ENCODE measurements around the gene GABRP.
"Not testable (repeated sequence)": the region's sequence is repeated elsewhere in the genome, so short reads cannot be mapped to it uniquely, and the experiment has no call there.

The GABRP gene, protein sequence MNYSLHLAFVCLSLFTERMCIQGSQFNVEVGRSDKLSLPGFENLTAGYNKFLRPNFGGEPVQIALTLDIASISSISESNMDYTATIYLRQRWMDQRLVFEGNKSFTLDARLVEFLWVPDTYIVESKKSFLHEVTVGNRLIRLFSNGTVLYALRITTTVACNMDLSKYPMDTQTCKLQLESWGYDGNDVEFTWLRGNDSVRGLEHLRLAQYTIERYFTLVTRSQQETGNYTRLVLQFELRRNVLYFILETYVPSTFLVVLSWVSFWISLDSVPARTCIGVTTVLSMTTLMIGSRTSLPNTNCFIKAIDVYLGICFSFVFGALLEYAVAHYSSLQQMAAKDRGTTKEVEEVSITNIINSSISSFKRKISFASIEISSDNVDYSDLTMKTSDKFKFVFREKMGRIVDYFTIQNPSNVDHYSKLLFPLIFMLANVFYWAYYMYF

DNA sequence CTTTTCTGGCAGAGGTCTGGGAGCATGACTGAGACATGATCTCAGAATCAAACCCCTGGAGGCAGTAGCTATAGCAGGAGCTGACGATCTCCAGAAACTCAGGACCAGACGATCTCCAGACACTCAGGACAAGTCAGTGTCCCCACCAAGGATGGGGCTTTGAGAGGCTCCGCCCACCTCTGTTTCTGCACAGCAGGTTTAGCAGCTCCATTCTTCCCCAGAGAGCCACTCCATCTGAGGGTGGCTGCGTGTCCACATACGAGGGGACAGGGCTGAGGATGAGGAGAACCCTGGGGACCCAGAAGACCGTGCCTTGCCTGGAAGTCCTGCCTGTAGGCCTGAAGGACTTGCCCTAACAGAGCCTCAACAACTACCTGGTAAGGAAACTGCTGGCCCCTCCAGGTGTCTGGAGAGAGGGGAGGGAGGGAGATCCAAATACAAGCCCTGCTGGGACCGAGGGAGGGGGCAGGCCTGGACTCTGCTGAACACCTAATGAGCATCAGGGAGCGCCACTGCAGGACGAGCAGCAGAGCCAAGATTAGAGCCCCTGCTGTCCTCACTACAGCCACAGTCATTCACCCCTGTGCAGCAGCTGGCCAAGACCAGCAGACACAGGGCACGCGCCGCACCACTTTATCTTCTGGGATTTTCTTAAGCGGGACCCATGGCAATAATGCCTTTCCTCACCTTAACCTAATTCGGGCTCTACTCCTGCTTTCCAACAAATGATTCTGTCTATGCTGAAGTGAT, at the start of gene GABRP:
Gene GABRP (plus strand): TSS at position 228 of the 750 bp plus-strand sequence. CDS start 4,891 bp downstream, outside the sequence.
- DNase-seq (ENCODE audit: low read depth) = no peak

DNA sequence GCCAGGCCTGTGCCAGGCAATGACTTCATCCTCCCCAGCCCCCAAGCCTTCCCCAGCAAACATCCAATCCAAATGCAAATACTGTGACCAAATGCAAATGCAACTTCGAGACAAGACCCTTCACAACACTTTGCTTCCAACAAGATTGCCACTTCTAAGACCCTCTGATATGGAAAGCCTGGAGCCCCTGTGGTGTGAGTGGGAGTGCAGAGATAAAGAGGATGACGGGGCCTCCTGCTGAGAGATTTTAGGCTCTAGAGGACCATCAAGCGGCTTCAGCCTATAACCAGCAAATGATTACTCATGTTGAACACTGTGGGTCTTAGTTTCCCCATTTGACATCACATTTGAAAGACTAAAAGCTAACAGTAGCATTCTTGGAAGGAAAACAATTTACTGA, 46.6 kb upstream of the GABRP start:
- DNase-seq (ENCODE audit: low read depth) = no peak

- no peak for DNase-seq (ENCODE audit: low read depth)
Measured at GRCh38 chr5:170737591-170737990, 45.9 kb upstream of the GABRP start.

- DNase-seq (ENCODE audit: low read depth) = no peak
Measured at GRCh38 chr5:170738840-170739239, 44.7 kb upstream of the GABRP start.

DNA sequence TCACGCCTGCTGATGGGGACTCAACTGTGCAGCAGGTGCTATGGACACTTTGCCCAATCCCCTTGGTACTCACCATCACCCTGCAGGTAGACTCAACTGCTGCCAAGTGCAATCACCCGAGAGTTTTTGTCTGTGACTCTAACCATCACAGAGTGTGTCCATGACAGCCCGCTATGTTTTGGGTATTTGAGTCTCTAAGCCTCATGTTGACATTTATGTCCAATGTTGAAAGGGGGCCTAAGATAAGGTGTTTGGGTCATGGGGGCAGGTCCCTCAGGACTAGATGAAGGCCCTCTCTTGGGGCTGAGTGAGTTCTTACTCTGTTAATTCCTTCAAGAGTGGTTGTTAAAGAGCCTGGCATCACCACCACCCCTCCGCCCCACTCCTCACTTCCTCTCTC, 44.1 kb upstream of the GABRP start:
- DNase-seq (ENCODE audit: low read depth) = no peak

GRCh38 chr5:170740551-170741205, 42.8 kb upstream of the GABRP start:
- DNase-seq (ENCODE audit: low read depth) = no peak

DNA sequence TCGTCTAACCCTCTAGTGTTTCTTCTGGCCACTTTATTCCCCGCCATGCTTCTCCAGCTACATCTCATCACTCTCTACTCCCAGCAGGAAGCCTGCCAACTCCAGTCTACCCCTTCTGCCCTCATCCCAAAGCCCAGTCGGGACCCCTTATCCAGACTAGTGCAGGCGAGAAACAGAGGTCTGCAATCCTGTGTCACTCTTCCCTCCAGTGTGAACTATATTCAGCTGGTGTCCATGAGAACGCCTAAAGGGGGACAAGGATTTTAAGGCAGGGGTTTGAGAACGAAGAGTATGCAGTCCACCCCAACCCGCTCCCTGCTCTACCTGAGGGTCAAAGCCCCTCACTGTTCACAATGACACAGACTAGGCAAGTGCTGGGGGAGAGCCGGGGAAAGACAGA, 41.7 kb upstream of the GABRP start:
- no peak for DNase-seq (ENCODE audit: low read depth)

GRCh38 chr5:170743876-170744212, 39.7 kb upstream of the GABRP start:
- DNase-seq (ENCODE audit: low read depth) = no peak

GRCh38 chr5:170745481-170746071, 37.9 kb upstream of the GABRP start:
- DNase-seq (ENCODE audit: low read depth) = peak; percentile 5

GRCh38 chr5:170746075-170746960, 37.2 kb upstream of the GABRP start:
- no peak for DNase-seq (ENCODE audit: low read depth)

DNA sequence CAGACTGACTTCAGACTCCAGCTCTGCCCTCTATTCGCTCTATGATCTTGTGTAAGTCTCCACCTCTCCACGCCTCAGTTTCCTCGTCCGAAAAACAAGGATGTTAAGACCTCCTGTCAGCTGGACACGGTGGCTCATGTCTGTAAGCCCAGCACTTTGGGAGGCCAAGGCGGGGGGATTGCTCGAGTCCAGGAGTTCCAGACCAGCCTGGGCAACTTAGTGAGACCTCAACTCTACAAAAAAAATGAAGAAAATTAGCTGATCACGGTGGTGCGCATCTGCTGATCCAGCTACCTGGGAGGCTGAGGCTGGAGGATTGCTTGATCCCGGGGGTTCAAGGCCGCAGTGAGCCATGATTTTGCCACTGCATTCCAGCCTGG, 36.6 kb upstream of the GABRP start:
- DNase-seq (ENCODE audit: low read depth) = no peak

- DNase-seq (ENCODE audit: low read depth) = no peak
Measured at GRCh38 chr5:170747357-170747756, 36.2 kb upstream of the GABRP start.

DNA sequence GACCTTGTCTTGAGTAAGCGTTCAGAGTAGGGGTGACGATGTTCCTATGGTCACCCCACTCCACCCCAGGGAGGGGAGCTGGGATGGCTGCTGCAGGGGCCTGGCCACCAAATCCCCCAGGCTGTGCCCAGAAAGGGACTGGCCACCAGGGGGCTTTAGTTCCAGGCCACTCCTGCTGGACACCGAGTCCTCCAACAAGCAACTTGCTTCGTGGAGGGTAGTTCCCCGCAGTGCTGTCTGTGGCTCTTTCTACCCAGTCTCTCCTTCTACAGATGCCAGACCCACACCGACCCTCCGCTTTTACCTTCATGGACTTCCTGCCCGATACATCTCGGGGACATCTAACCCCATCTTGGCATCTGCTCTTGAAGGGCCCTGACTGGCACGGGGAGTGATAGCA, 35.7 kb upstream of the GABRP start:
- peak; percentile 7 for DNase-seq (ENCODE audit: low read depth)

GRCh38 chr5:170748951-170749471, 34.5 kb upstream of the GABRP start:
- no peak for DNase-seq (ENCODE audit: low read depth)

- DNase-seq (ENCODE audit: low read depth) = no peak
Measured at GRCh38 chr5:170749911-170750431, 33.6 kb upstream of the GABRP start.

- no peak for DNase-seq (ENCODE audit: low read depth)
Measured at GRCh38 chr5:170750791-170751190, 32.7 kb upstream of the GABRP start.

DNA sequence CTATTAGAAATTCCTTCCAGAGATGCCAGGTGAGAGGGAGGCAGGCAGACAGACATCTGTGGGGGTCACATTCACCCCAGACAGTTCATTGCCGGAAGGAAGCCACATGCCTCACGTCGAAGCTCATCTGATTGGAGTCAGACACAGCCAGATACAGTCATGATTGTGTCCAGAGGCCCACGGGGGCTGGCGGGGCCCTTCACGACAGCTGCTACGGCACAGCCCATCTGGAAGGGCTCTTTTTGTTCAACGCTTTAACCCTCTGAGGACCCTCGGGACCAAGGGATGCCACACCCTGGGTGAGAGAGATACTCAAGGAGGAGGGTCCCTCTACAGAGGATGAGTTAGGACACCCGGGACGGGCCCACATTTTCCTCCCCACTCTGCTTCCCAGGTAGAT, 31.9 kb upstream of the GABRP start:
- peak; percentile 20 for DNase-seq (ENCODE audit: low read depth)

- DNase-seq (ENCODE audit: low read depth) = no peak
Measured at GRCh38 chr5:170752257-170753215, 31.0 kb upstream of the GABRP start.

GRCh38 chr5:170753311-170753710, 30.2 kb upstream of the GABRP start:
- DNase-seq (ENCODE audit: low read depth) = no peak

DNA sequence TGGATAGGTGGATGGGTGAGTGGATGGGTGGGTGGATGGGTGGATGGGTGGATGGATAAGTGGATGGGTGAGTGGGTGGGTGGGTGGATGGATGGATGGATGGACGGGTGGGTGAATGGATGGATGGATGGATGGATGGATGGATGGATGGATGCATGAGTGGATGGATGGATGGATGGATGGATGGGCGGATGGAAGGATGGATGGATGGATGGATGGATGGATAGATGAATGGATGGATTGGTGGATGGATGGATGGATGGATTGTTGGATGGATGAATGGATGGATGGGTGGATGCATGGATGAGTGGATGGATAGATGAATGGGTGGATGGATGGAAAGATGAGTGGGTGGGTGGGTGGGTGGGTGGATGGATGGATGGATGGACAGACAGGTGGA, 29.0 kb upstream of the GABRP start:
- not testable (repeated sequence) for DNase-seq (ENCODE audit: low read depth)

Data from amniotic epithelial cell (primary cell).